GM18951 (cell line): ENCODE data around the gene BMPER.

Experiments used
- POLR2A ChIP-seq: IDR thresholded peaks from 4 replicates; pipeline ENCODE4 v1.6.1; 2011; ENCODE audit warnings: mild to moderate bottlenecking; ENCODE audit not compliant: insufficient read length, insufficient read depth; ENCODE audit errors: extremely low read depth
- in situ Hi-C: fragments of 300-500 bp; cut with MboI; formaldehyde crosslinking; loops from one replicate; pipeline ENCODE4 v1.12.0; 2022; ENCODE audit warnings: low sequenced_read_pairs, mixed read lengths, inconsistent platforms; ENCODE audit not compliant: unreplicated experiment

The BMPER gene

GRCh38 chr7:34123316-34123715 is 218.0 kb downstream of the BMPER start:
- TF ChIP-seq POLR2A: no peak
- in situ Hi-C loops: no loop called here

DNA sequence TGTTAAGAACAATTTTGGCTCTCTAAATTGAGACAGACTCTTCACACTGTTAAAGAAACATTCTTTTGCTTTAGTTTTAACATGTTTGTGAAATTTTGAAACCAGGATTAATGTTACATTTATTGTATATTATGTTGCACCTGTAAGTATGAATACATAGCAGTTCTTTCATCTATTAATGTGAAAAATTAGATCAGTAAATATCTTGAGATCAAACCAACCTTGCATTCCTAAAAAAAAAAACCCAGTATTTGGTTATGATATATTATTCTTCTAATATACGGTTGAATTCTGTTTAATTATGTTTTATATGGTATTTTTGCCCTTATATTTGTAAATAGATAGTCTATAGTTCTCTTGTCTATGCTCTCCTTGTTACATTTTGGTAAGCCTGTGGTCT is 219.4 kb downstream of the BMPER start:
- in situ Hi-C loops: no loop called here

GRCh38 chr7:34128762-34129161 is 223.4 kb downstream of the BMPER start:
- TF ChIP-seq POLR2A: no peak
- in situ Hi-C loops: no loop called here

More for the DNA sequence above, 219.4 kb downstream of the BMPER start:
- TF ChIP-seq POLR2A: no peak

- in situ Hi-C loops: no loop called here
- no peak for TF ChIP-seq POLR2A
Observed at GRCh38 chr7:34130558-34131295, 225.4 kb downstream of the BMPER start.

GRCh38 chr7:34131371-34131770 is 226.0 kb downstream of the BMPER start:
- no peak for TF ChIP-seq POLR2A
- in situ Hi-C loops: no loop called here

- in situ Hi-C loops: no loop called here
- no peak for TF ChIP-seq POLR2A
Observed at GRCh38 chr7:34133356-34133982, 228.1 kb downstream of the BMPER start.

DNA sequence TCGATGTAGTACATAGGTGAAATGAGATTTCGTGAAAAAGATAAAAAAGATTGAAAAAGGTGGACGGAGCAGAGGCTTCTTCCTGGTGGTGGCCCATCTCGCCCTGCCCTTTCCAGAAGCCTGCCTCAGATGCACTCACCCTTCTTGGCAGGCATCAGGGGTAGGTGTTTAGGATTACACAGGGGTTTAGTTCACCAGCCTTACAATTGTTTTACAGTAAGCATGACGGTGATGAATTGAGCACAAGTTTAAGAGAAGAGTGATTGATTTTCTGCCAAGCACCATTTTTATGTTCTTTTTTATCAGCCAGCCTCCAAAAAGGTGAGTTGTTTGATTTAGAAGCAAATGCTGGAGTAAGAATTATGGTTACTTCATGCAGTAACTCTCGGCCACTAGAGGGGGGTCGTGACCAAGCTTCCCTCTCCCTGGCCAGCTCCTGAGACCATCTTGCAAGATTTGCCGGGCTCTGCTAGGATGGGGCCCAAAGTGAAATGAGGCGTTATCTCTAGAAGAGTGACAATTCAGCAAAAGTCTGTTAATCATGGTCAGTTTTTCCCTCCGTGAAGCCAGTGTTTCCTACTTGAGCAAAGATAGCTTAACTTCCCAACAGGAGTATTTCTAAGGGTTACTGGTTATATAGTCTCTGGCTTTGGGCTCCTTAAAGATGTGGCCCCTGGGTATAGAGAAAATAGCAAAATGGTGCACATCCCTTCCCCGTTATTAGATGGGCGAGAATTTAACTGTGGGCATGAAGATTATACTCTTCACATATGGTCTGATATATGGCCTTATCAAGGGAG is 228.8 kb downstream of the BMPER start:
- no peak for TF ChIP-seq POLR2A
- in situ Hi-C loops: no loop called here

DNA sequence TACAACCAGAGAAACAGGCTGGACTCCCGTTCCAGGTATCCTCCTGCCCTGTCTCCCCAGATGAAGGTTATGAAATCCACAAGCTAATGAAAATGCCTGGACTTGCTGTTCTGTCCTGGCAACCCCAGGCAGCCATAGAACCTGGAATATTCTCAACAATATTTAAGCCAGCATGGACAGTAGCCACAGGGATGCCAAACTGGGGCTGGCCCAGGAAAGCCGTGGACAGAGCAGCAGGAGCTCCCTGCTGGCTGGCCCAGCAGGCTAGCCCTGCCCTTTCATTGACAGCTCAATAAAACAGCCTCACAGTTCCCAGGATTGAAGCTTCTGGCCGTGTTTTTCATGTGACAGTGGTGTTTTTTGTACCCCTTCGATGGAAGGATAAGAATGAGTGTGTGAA is 230.6 kb downstream of the BMPER start:
- TF ChIP-seq POLR2A: no peak
- in situ Hi-C loops: no loop called here

DNA sequence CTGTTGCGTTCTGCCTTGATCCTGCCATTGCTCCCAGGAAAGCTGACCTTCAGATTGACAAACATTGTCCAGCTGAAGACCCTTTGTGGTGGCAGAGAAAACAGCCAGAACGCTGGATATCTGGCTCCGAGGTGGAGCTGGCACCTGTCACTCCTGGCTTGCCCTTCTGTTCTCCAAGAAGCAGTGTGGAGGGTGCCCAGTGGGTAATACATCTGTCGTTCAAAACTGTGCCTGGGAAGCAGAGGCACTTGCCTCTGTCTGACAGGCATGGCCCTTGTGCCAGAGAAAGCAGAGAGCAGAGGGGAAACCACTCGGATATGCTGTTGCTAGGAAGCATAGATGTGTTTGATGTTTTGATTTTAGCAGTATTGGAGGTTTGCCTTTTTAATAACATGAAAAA is 231.4 kb downstream of the BMPER start:
- TF ChIP-seq POLR2A: no peak

DNA sequence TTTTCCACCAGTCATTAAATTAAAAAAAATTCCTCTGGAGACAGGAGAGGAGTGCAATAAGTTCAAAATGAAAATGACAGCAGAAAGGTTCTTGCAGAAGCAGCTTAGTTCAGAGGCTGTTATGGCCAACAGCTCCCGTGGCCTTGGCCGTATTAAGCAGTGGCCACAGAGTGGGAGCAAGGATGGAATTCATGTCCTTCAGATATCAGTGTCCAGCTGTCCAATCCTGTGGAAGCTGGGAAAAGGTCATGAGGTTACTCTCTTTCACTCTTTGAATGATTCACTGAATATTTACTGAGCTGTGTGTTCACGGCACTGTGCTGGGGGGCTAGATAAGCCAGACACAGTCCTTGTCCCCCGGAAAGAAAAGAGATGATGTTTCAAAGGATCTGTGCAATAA is 231.8 kb downstream of the BMPER start:
- in situ Hi-C loops: no loop called here

More for the DNA sequence above, 231.4 kb downstream of the BMPER start:
- in situ Hi-C loops: no loop called here

GRCh38 chr7:34138483-34138882 is 233.1 kb downstream of the BMPER start:
- in situ Hi-C loops: no loop called here
- TF ChIP-seq POLR2A: no peak

More for the DNA sequence above, 231.8 kb downstream of the BMPER start:
- no peak for TF ChIP-seq POLR2A

GRCh38 chr7:34139086-34139485 is 233.7 kb downstream of the BMPER start:
- TF ChIP-seq POLR2A: no peak
- in situ Hi-C loops: no loop called here

DNA sequence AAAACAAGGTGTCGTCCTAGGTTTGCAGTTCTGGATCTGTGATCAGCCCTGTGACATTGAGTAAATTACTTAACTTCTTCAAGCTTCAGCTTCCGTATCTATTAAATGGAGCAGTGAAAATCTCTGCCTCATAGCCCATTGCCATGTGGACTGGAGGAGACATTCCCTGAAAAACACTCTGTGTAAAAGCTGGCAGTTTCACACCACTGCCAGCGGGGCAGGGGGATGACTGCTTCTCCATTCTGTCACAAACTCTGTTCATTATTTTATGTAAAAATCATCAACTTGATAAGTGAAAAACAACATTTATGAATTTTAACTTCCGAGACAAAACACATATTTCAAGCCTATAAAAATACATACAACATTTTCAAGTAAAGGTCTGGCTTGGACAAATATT is 234.7 kb downstream of the BMPER start:
- in situ Hi-C loops: no loop called here
- no peak for TF ChIP-seq POLR2A
